ENCODE measurements around the gene FHOD3.

The FHOD3 gene

DNA sequence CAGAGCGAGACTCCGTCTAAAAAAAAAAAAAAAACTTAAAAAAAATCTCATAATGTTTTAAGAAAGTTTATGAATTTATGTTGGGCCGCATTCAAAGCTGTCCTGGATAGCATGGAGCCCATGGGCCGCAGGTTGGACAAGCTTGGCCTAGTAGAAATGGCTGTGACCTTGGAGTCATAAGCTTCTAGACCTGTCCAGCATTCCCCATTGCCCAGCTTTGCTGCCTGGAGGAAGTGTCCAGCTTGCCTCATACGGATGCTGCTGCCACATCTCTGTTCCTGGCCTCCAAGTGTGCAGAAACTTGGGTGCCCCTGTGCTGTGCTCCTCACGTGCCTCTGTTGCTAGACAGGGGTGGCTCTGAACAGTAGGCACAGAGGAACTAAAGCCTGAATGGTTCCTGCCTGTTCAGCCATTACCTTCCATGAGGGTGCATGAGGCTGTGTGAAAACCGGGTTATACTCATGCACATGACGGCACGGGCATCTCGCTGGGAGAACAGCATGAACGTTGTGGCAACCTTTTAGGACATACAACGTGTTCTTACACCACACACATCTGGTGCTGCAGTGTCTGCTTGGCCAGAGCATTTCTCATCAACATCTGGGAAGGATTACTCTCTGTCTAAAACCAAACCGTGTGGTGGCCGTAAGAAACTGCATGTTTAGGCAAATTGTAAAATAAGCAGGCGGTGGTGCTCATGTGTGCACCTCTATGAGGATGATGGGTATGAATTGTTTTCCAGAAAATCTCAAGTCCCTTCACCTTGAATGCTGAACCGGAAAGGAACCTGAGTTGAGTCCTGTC, 38.2 kb downstream of the FHOD3 start:
- H2AK5ac ChIP-seq (ENCODE audit: low read length): no peak overlapping the region
- no peak overlapping the region for H2BK120ac ChIP-seq (ENCODE audit: low read depth, low read length)
- H3K36me3 ChIP-seq (ENCODE audit: control insufficient read depth, insufficient read depth, low read length): no peaks in the 10 kb centered on the region
- no peaks in the 10 kb centered on the region for H3K4me1 ChIP-seq (ENCODE audit: control insufficient read depth, low read depth, low read length)
- no CpG with 5 or more reads among the region's 16 CpGs for WGBS (ENCODE audit: extremely low coverage, insufficient coverage, low lambda C conversion rate)
- no peak overlapping the region for H3K23ac ChIP-seq (ENCODE audit: low read length)
- no peak overlapping the region for H3K4me2 ChIP-seq (ENCODE audit: low read length)
- H3K9ac ChIP-seq (ENCODE audit: low read length): no peak overlapping the region
- no peak overlapping the region for H3K4me3 ChIP-seq (ENCODE audit: low read length)
- H3K56ac ChIP-seq (ENCODE audit: low read length): no peak overlapping the region
- H3K79me2 ChIP-seq (ENCODE audit: control insufficient read depth, insufficient read depth, low read length): no peaks in the 10 kb centered on the region
- H2BK15ac ChIP-seq (replicated peaks; ENCODE audit: low read depth): no peak overlapping the region
- no peak overlapping the region for H3K18ac ChIP-seq (ENCODE audit: low read length)
- H3K27me3 ChIP-seq (ENCODE audit: insufficient read depth, low read length, poor library complexity): no peaks in the 10 kb centered on the region
- no peak overlapping the region for H2BK5ac ChIP-seq (ENCODE audit: low read length)
- no peaks in the 10 kb centered on the region for H3K79me1 ChIP-seq (ENCODE audit: low read length)
- no peak overlapping the region for H3K27ac ChIP-seq (ENCODE audit: low read depth, low read length)
- no peak overlapping the region for H4K5ac ChIP-seq (ENCODE audit: low read length)
- H3K4ac ChIP-seq (ENCODE audit: low read depth, low read length): no peak overlapping the region
- no peak overlapping the region for H4K8ac ChIP-seq (ENCODE audit: low read depth, low read length)
- no peak for DNase-seq

DNA sequence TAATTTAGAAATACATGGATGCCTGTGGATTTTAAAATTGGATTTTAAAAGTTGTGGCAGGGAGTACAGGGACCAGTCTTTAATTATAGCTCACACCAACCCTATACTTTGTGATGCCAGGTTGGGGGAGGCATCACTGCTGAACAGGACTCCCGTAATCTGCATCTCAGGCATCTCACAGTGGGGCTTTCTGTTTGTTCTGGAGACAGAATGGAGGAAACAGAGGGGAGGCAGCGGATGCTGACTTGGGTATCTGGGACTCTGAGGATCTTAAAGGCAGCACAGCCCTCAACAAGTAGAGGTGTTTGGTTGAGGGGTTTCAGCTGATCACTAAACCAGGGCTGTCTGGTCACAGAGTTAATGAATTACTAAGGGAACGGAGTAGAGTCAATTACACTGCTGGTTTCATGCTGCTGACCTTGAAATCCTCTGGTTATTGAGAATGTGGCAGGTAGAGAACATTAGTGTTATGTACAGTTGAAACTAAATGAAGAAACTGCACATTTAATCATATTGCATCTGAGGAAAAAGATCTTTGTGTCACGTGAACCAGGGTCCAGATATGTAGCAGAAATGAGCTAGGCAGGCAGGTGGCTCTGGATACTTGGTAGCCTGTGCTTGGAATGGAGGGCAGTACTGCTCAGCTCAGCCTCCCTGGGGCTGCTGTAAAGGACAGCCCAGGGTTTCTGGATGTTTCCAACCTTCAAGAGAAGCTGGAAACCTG, 40.3 kb downstream of the FHOD3 start:
- H3K4me3 ChIP-seq (ENCODE audit: low read length): no peak overlapping the region
- H2BK120ac ChIP-seq (ENCODE audit: low read depth, low read length): no peak overlapping the region
- H3K4me1 ChIP-seq (ENCODE audit: control insufficient read depth, low read depth, low read length): no peaks in the 10 kb centered on the region
- no peak overlapping the region for H3K23ac ChIP-seq (ENCODE audit: low read length)
- no peak for DNase-seq
- no peaks in the 10 kb centered on the region for H3K36me3 ChIP-seq (ENCODE audit: control insufficient read depth, insufficient read depth, low read length)
- H4K5ac ChIP-seq (ENCODE audit: low read length): no peak overlapping the region
- no peaks in the 10 kb centered on the region for H3K79me1 ChIP-seq (ENCODE audit: low read length)
- WGBS (ENCODE audit: extremely low coverage, insufficient coverage, low lambda C conversion rate): no CpG with 5 or more reads among the region's 4 CpGs
- no peak overlapping the region for H3K27ac ChIP-seq (ENCODE audit: low read depth, low read length)
- H3K9ac ChIP-seq (ENCODE audit: low read length): no peak overlapping the region
- H3K56ac ChIP-seq (ENCODE audit: low read length): no peak overlapping the region
- no peak overlapping the region for H3K18ac ChIP-seq (ENCODE audit: low read length)
- no peaks in the 10 kb centered on the region for H3K79me2 ChIP-seq (ENCODE audit: control insufficient read depth, insufficient read depth, low read length)
- no peaks in the 10 kb centered on the region for H3K27me3 ChIP-seq (ENCODE audit: insufficient read depth, low read length, poor library complexity)
- H2BK5ac ChIP-seq (ENCODE audit: low read length): no peak overlapping the region
- no peak overlapping the region for H3K4ac ChIP-seq (ENCODE audit: low read depth, low read length)
- H2AK5ac ChIP-seq (ENCODE audit: low read length): no peak overlapping the region
- H3K4me2 ChIP-seq (ENCODE audit: low read length): no peak overlapping the region
- H4K8ac ChIP-seq (ENCODE audit: low read depth, low read length): no peak overlapping the region
- no peak overlapping the region for H2BK15ac ChIP-seq (replicated peaks; ENCODE audit: low read depth)

DNA sequence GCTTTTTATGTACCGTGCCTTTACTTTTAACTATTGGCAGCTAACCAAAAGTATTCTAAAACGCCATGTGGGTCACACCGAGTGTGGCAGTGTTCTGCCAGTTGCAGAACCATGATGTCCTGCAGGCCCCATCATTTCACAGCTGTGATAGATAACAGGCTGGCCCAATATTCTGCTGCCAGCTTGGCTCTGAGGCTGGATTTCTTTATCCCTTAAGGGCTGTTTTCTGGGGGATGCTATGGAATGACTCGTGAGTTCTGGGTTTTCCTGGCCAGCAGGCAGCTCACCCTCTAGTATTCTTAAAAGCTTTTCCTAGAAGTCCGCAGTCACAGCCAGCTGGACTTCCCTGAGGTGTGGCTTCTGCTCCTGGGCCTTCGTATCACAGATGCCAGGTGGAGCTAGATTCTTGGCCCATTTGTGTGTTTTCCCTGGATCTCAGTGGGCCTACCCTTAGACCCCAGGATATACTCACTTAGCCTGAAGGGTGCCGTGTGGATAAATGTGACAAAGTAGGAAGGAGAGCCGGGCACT, 41.0 kb downstream of the FHOD3 start:
- no peaks in the 10 kb centered on the region for H3K27me3 ChIP-seq (ENCODE audit: insufficient read depth, low read length, poor library complexity)
- no peak overlapping the region for H3K4ac ChIP-seq (ENCODE audit: low read depth, low read length)
- H2BK120ac ChIP-seq (ENCODE audit: low read depth, low read length): no peak overlapping the region
- no peak overlapping the region for H3K4me3 ChIP-seq (ENCODE audit: low read length)
- no peak overlapping the region for H3K9ac ChIP-seq (ENCODE audit: low read length)
- no peak overlapping the region for H4K8ac ChIP-seq (ENCODE audit: low read depth, low read length)
- H3K79me1 ChIP-seq (ENCODE audit: low read length): no peaks in the 10 kb centered on the region
- no peak overlapping the region for H3K27ac ChIP-seq (ENCODE audit: low read depth, low read length)
- H3K79me2 ChIP-seq (ENCODE audit: control insufficient read depth, insufficient read depth, low read length): no peaks in the 10 kb centered on the region
- H2BK5ac ChIP-seq (ENCODE audit: low read length): no peak overlapping the region
- no peak overlapping the region for H2AK5ac ChIP-seq (ENCODE audit: low read length)
- no peak for DNase-seq
- no peak overlapping the region for H3K4me2 ChIP-seq (ENCODE audit: low read length)
- no peak overlapping the region for H4K5ac ChIP-seq (ENCODE audit: low read length)
- H2BK15ac ChIP-seq (replicated peaks; ENCODE audit: low read depth): no peak overlapping the region
- H3K4me1 ChIP-seq (ENCODE audit: control insufficient read depth, low read depth, low read length): no peaks in the 10 kb centered on the region
- no peak overlapping the region for H3K23ac ChIP-seq (ENCODE audit: low read length)
- no peak overlapping the region for H3K56ac ChIP-seq (ENCODE audit: low read length)
- H3K18ac ChIP-seq (ENCODE audit: low read length): no peak overlapping the region
- H3K36me3 ChIP-seq (ENCODE audit: control insufficient read depth, insufficient read depth, low read length): no peaks in the 10 kb centered on the region
- WGBS (ENCODE audit: extremely low coverage, insufficient coverage, low lambda C conversion rate): no CpG with 5 or more reads among the region's 8 CpGs

DNA sequence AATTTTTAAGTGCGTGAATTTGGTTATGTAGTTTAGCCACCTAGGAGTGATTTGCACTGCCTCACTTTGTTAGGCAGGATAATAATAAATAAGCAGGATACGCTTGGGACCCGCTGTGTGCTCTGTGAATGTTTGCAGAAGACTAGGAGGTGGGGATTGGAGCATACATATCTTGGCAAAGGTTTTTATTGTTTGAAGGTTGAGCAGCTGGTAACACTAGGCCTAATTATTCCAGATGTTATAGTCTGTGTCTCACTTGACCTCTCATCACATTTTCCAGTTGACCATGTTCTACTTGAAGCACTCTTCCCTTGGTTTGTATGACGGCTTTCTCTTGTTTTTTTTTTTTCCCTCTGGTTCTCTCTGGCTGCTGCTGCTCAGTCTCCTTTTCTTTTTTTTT, 42.7 kb downstream of the FHOD3 start:
- H3K27me3 ChIP-seq (ENCODE audit: insufficient read depth, low read length, poor library complexity): no peaks in the 10 kb centered on the region
- no peaks in the 10 kb centered on the region for H3K79me2 ChIP-seq (ENCODE audit: control insufficient read depth, insufficient read depth, low read length)
- no peak overlapping the region for H3K9ac ChIP-seq (ENCODE audit: low read length)
- no peak overlapping the region for H3K23ac ChIP-seq (ENCODE audit: low read length)
- H2BK120ac ChIP-seq (ENCODE audit: low read depth, low read length): no peak overlapping the region
- no peak overlapping the region for H4K8ac ChIP-seq (ENCODE audit: low read depth, low read length)
- H2BK15ac ChIP-seq (replicated peaks; ENCODE audit: low read depth): no peak overlapping the region
- H3K4me2 ChIP-seq (ENCODE audit: low read length): no peak overlapping the region
- no peak for DNase-seq
- WGBS (ENCODE audit: extremely low coverage, insufficient coverage, low lambda C conversion rate): no CpG with 5 or more reads among the region's 4 CpGs
- no peak overlapping the region for H2AK5ac ChIP-seq (ENCODE audit: low read length)
- H3K4ac ChIP-seq (ENCODE audit: low read depth, low read length): no peak overlapping the region
- no peak overlapping the region for H3K27ac ChIP-seq (ENCODE audit: low read depth, low read length)
- no peak overlapping the region for H3K56ac ChIP-seq (ENCODE audit: low read length)
- H3K36me3 ChIP-seq (ENCODE audit: control insufficient read depth, insufficient read depth, low read length): no peaks in the 10 kb centered on the region
- H3K4me3 ChIP-seq (ENCODE audit: low read length): no peak overlapping the region
- no peaks in the 10 kb centered on the region for H3K79me1 ChIP-seq (ENCODE audit: low read length)
- no peak overlapping the region for H2BK5ac ChIP-seq (ENCODE audit: low read length)
- no peak overlapping the region for H3K18ac ChIP-seq (ENCODE audit: low read length)
- H3K4me1 ChIP-seq (ENCODE audit: control insufficient read depth, low read depth, low read length): no peaks in the 10 kb centered on the region
- H4K5ac ChIP-seq (ENCODE audit: low read length): no peak overlapping the region

DNA sequence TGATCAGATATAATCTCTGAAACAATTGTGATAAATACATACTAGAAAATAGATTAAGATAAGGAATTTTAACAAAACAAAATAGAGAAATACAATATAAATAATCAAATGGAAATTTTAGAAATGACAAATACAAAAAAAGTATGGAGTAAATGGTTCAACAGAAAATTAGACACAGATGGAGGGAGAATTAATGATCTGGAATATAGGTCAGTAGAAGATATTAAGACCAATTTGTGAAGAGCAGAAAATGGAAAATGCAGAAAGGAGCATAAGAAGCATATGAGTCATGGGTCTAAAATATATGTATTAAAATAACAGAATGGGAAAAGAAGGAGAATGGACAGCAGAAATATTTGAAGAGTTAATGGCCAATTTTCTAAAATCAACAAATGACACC, 44.4 kb downstream of the FHOD3 start:
- H3K23ac ChIP-seq (ENCODE audit: low read length): no peak overlapping the region
- no peak overlapping the region for H3K9ac ChIP-seq (ENCODE audit: low read length)
- no peak overlapping the region for H2BK5ac ChIP-seq (ENCODE audit: low read length)
- no peak overlapping the region for H3K27ac ChIP-seq (ENCODE audit: low read depth, low read length)
- no peak overlapping the region for H3K4ac ChIP-seq (ENCODE audit: low read depth, low read length)
- DNase-seq: no peak
- no peak overlapping the region for H2BK120ac ChIP-seq (ENCODE audit: low read depth, low read length)
- H3K4me3 ChIP-seq (ENCODE audit: low read length): no peak overlapping the region
- no peak overlapping the region for H2BK15ac ChIP-seq (replicated peaks; ENCODE audit: low read depth)
- no peak overlapping the region for H3K56ac ChIP-seq (ENCODE audit: low read length)
- H3K4me2 ChIP-seq (ENCODE audit: low read length): no peak overlapping the region
- H4K8ac ChIP-seq (ENCODE audit: low read depth, low read length): no peak overlapping the region
- H3K27me3 ChIP-seq (ENCODE audit: insufficient read depth, low read length, poor library complexity): no peaks in the 10 kb centered on the region
- H3K18ac ChIP-seq (ENCODE audit: low read length): no peak overlapping the region
- no peak overlapping the region for H4K5ac ChIP-seq (ENCODE audit: low read length)
- no peaks in the 10 kb centered on the region for H3K4me1 ChIP-seq (ENCODE audit: control insufficient read depth, low read depth, low read length)
- H3K36me3 ChIP-seq (ENCODE audit: control insufficient read depth, insufficient read depth, low read length): no peaks in the 10 kb centered on the region
- no peaks in the 10 kb centered on the region for H3K79me1 ChIP-seq (ENCODE audit: low read length)
- H2AK5ac ChIP-seq (ENCODE audit: low read length): no peak overlapping the region
- no peaks in the 10 kb centered on the region for H3K79me2 ChIP-seq (ENCODE audit: control insufficient read depth, insufficient read depth, low read length)
